Skin of body (tissue), 2 donors: Measurements from ENCODE around the gene BRAT1. TPM values are rescaled to one million over a fixed set of nuclear protein-coding genes. Genes with fewer than 3 reads are reported as not detected.
A peak's percentile ranks its signal among the peaks of the same experiment; 100 is the strongest.
"Not testable (repeated sequence)": the region's sequence is repeated elsewhere in the genome, so short reads cannot be mapped to it uniquely, and the experiment has no call there.

Experiments
- DNase-seq: peaks from one replicate; lab custom pipeline; 2025; lab: John Stamatoyannopoulos, UW
- total RNA-seq: library from RNA; depleted of rRNA; stranded (reverse); fragments of >200 nt; gene quantifications from one replicate; pipeline ENCODE4 v1.2.3, GENCODE V29; 2014

The BRAT1 gene
- total RNA-seq, 1 donor from 2014 or later = 17.4 TPM

DNA sequence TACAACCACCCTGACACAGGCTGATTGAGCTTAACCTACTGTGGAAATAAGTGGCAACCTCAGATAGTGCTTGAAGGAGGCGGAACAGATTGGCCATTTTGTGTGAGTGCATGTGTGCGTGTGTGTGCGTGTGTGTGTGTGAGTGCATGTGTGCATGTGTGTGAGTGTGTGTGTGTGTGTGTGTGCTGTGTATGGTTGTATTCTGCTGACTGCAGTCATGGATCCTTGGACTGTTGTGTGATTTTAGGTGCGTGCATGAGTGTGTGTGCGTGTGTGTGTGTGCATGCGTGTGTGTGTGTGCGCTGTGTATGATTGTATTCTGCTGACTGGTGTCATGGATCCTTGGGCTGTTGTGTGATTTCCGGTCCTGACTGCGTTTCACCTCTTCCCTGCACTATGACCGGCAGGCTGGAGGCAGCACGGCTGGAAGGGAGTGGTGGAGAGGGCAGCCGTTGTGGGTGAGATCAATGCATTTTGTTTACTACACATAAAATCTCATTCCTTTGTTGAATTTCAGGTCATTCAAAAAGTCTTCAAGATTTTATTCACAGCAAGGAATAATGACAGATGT, 9.7 kb upstream of the BRAT1 start:
- no peak for DNase-seq

GRCh38 chr7:2563955-2564354, 8.6 kb upstream of the BRAT1 start:
- not testable (repeated sequence) for DNase-seq

GRCh38 chr7:2559283-2559950, 4.1 kb upstream of the BRAT1 start:
- no peak for DNase-seq

DNA sequence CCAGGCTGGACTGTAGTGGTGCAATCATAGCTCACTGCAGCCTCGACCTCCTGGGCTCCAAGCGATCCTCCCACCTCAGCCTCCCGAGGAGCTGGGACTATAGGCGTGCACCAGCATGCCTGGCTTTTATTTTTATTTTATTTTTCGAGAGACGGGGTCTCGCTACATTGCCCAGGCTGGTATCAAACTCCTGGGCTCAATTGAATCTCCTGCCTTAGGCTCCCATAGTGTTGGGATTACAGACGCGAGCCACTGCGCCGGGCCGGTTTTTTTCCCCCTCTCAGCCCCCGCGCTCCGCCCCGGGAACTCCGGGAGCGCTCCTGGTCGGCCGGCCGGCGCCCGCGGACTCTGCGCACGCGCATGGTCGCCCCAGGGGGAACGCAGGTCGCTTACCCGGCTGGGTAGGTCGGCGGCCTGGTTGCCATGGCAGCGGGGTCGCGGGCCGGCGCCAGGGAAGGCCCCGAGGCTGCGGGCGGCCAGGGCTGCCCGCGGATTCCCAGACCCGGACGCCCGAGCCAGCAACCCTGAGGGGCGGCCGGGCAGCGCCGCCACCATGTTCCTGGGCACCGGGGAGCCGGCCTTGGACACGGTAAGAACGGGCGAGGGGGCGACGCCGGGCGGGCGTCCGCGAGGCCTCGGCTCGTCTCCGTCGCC, 3.4 kb upstream of the BRAT1 start, which contains the start of gene IQCE:
Gene IQCE (plus strand): TSS at position 351 of the 654 bp plus-strand sequence. CDS start 203 bp downstream, at position 554.
- DNase-seq = peak; percentile 82

- no peak for DNase-seq
These were observed 638 bp downstream of the BRAT1 start for GRCh38 chr7:2554661-2555111.

GRCh38 chr7:2553831-2554581, 1.3 kb downstream of the BRAT1 start:
- no peak for DNase-seq

- no peak for DNase-seq
These were observed 2.2 kb downstream of the BRAT1 start for GRCh38 chr7:2553108-2553507.

DNA sequence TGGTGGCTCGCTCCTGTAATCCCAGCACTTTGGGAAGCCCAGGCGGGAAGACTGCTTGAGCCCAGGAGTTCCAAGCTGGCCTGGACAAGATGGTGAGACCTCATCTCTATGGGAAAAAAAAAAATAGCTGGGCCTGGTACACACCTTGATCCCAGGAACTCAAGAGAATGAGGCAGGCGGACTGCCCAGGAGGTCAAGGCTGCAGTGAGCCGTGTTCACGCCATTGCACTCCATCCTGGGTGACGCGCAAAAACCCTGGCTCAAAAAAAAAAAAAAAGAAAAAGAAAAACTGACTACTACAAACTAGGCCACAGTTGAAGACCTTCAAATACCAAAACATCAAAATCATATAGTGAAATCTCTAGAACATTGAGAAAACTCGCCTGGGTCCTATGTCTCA, 3.9 kb downstream of the BRAT1 start:
- no peak for DNase-seq

DNA sequence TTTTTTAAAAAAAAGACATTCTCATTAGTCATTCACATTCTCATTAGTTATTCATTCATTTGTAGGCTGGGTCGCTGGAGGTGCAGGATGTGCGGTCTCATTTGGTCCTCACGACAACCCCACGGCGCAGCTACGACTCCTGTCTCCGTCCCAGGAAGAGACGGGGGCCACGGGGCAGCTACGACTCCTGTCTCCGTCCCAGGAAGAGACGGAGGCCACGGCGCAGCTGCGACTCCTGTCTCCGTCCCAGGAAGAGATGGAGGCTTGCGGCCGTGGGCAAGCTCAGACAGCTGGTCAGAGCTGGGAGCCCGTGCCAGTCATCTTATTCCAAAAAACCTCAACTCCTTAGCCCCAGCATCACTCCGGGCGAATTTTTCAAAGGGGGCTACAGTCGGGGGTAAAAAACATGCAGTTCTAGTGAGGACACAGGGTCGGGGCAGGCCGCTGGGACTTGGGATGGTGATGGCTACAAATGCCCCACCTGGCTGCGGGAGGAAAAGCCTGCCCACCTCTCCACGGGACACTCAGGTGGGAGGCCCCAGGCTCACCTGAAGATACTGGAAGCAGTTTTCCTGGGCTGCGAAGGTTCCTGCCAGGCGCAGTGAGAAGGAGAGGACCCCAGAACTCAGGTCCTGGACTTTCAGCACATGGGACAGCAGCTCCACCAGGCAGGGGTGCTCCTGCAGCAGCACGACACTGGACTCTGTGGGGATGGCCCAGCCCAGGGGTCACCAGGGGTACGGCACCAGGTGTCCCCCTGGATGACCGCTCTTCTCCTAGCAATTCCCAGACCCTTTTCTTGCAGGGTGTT, 8.3 kb downstream of the BRAT1 start:
- DNase-seq = no peak

DNA sequence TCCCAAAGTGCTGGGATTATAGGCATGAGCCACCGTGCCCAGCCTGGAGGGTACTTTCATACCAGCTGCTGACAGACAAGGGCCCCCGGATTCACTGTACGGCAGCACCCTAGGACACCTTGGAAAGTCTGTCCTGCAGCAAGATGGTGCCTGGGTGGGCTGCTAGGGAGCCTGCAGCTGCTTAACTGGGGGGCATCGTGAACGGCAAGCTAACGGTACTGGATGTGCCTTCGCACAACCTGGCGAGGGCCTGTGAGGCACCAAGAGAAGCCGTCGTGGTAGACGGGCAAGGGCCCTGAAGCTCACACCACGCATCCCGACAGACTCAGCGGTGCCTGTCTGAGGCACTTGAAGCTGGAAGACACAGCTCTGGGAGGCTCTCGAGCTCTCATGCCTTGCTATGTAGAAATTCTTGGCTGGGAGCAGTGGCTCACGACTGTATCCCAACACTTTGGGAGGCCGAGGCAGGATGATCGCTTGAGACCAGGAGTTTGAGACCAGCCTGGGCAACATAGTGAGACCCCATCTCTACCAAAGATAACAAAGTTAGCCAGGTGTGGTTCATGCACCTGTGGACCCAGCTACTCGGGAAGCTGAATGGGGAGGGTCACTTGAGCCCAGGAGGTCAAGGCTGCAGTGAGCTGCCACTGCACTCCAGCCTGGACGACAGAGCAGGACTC, 9.4 kb downstream of the BRAT1 start:
- DNase-seq = no peak

DNA sequence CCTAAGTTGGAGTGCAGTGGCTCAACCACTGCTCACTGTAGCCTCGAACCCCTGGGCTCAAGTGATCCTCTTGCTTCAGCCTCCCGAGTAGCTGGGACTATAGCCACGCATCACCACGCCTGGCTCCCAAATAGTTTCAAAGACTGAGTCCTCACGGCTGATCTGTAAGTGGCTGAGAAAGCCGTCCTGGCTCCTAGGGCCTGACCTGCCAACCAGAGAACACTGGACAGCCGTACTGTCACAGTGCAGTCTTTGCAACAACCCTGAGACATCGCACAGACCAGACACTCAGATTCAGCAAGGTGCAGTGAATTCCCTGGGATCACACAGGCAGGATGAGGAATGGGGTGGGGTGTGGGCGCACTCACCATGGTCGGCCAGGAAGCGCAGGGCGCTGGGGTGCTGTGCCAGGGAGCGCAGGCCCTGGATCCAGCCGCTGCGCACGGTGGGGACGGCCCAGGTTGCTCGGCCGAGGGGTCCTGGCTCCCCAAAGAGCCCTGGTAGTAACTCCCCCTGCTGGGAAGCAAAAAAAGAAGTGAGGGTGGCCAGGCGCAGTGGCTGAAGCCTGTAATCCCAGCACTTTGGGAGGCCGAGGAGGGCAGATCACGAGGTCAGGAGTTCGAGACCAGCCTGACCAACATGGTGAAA, 10.7 kb downstream of the BRAT1 start:
- DNase-seq = no peak

- no peak for DNase-seq
These were observed 12.1 kb downstream of the BRAT1 start for GRCh38 chr7:2542916-2543871.

GRCh38 chr7:2542011-2542915, 13.1 kb downstream of the BRAT1 start:
- no peak for DNase-seq

DNA sequence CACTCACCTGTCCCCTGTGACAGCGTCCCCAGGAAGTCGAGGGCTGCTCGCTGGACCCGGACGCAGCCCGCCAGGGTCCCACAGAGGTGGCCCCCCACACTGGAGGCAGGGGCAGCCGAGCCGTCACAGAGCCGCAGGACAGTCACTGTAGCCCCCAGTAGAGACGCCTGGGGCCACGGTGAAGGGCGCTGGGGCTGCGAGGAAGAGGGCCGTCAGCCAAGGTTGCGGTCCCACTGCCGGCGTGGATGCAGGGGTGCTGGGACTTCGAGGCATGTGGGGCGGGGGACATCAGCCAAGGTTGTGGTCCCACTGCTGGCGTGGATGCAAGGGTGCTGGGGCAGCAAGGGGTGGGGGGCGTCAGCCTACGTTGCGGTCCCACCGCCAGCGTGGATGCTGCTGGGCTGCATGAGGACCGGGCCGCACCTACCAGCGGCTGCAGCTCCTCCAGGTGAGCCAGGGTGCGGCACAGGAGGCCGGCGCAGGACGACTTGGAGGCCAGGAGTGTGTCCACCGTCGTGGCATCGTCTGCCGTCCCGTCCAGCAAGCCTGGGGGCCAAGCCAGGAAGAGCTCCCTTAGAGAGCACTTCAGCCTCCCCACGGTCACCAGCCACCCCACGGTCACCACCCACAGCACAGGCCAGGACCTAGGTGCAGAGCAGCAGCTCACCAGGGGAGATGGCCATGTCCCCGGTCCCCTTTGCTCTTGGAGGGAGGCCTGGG, 13.9 kb downstream of the BRAT1 start:
- no peak for DNase-seq

- DNase-seq = no peak
These were observed 14.7 kb downstream of the BRAT1 start for GRCh38 chr7:2540641-2541051.

GRCh38 chr7:2540133-2540532, 15.2 kb downstream of the BRAT1 start:
- DNase-seq = no peak
